ENCODE measurements around the gene SMYD1.

The SMYD1 gene

DNA sequence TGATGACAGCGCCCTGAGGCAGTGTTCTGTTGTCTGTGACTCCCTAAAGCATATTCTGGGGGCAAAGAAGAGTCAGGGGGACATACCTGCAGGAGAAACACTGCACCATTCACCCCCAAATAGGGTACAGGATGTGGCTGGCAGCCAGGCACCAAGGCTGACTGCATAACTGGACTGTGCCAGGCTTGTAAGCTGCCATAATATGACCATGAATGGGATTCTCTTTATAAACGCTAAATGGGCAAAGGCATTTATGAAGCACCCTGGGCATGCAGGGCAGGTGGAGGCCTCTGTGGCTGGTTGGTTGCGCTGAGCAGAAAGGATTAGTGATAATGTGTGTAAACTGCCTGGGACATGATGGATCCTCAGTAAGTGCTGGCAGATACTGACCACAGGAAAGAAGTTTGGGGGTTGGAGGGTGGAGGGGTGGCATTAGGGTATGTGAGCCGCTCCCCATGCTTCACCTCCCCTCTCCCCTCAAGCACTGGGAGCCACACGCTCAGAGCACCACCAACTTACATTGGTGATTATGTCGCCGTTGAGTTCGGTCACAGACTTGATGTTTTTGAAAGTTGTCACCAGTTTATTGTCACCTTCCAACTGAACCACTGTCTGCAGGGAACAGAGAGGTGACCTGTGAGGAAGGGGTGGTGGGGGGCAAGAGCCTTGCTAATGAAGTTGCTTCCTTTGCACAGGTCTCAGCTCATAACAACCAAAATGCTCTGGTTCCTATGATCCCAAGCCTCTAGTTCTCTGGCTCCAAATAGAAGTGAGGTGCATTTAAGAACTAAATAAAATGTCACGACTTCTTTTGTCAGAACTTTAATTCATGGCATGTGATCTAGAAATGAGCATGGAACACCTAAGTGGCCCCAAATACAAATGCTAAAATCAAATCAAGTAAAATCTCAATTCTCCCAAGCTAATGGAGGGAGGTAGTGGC lies 56.6 kb downstream of the SMYD1 start:
- no peak for DNase-seq

DNA sequence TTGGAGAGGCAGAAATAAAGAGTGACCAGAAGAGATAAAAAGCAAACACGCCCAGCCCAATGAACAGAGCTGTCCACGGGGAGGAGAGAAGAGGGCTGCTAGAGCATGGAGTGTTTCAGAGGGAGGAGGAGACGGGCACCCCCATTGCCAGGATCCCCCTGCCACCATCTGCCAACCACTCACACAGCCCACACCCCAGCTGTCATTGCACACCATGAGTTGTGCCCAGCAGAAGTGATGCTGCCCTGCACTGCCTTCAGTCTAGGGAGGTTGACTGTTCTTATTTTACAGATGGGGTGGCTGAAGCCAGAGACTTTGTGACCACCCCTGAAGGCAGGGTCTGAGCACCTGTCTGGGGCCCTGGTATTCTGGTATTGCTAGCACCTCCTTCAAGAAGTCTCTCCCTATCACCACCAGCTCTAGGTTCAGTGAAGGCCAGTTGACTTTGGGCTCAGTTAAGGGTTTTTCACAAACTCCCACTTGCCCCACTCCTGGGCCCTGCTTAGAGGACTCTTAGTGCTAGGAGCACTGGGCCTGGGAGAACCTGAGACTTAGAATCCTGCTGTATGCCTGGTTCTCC lies 57.8 kb downstream of the SMYD1 start:
- no peak for DNase-seq

GRCh38 chr2:88125924-88126771 lies 58.5 kb downstream of the SMYD1 start:
- DNase-seq = no peak

DNA sequence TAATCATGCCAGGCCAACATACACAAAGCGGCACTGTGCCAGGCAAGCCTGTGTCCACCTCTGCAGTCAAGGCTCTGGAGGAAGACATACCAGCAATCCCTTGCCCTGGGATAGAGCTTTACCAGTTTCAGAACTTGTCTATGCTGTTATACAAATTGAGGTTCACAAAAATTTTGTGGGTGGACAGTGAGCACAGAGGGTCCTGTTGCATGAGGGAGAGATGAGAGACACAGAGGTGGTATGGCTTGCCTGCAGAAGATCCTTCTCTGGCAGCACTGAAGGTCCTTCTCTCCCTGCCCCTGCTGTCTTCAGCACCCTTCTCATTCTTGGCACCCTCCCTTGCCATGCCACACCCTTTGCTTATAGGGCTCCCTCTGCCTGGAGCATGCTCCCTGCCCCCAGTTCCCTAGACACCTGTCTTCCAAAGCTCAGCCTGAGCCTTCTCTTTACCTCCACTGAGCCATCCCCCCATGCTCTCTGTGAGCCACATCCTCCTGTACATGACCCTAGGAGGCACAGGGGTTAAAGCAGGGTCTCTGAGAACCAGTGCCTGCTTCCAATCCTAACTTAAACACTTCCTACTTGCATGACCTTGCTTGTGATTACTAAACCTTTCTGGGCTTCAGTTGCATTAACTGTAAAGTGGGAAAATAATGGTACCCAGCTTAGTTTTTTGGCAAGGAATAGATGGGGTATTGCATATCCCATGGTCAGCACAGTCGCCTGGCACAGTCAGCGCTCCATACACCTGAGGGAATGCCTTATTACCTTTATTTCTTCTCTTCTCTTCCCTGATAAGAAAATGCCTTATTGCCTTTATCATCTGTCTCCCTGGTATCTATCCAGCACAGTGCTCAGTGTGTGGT lies 59.4 kb downstream of the SMYD1 start:
- no peak for DNase-seq

- DNase-seq = no peak
Measured at GRCh38 chr2:88127638-88127887, 59.9 kb downstream of the SMYD1 start.

- no peak for DNase-seq
Measured at GRCh38 chr2:88127888-88128653, 60.4 kb downstream of the SMYD1 start, which contains the start of gene FABP1. Gene FABP1 (minus strand): TSS chr2:88128062. CDS start chr2:88128017, 45 bp downstream.

DNA sequence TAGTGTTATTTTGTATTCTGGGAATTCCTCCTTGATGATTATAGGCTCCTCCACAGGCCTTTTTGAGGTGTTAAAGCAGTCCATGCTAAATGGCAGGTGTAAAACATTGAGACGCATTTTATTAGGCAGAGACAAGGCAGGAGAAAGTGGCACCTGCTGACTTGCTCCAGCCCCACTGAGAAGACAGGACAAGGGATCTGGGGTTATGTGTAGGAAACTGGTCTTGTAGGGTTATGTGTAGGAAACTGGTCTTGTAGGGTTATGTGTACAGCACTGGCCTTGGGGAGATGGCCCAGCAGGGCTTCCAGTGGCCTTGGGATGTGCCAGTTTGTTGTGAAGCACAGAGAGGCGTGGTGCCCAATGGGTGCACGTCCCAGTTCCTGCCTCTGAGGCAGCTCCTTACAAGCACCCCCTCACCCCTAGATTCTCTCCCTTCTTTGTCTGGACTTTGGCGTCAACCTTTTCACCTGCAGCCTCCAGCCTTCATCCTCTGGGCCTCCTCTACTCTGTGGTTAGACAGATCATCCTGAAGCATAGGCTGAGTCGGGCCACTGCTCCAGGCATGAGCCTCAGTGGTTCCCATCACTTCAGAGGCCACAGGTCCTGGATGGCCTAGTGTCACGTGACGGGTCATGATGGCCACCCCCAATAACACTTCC lies 61.2 kb downstream of the SMYD1 start:
- no peak for DNase-seq

GRCh38 chr2:88129313-88129959 lies 61.8 kb downstream of the SMYD1 start:
- no peak for DNase-seq

DNA sequence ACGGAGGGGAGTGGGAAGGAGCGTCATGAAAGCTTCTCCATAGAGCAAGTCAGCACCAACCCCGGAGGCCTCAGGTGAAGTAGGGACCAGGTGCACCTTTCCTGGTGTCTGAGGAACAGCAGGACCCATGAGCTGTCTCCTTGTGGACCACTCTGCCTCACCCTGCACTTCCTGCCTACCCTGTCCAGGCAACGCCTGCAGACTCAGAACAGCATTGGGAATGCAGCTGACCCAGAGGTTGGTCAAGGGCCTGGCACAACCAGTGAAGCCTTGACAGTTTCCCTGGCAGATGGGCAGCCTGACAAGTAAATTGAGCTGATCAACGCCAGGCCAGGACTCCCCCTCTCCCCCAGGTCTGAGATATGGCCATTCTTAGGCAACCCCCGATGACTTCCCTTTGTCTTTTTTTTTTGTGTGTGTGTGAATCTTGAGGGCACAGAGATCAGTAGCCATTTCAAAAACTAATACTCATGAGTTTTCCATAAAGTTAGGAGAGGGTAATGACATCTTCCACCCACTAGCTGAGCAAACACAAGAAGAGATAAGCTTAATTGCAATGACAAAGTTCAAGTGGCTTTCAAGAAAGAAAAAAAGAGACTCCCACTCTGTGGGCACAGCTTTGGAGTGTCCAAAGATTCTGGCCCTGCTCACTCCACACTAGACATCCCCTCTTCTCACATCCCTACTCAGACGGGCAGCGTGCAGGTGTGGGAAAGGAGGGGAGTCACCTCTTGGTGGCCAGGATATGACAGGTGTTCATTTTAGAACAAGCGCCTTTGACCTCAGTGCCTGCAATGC lies 63.8 kb downstream of the SMYD1 start:
- DNase-seq = no peak

GRCh38 chr2:88131999-88132368 lies 64.4 kb downstream of the SMYD1 start:
- DNase-seq = no peak

DNA sequence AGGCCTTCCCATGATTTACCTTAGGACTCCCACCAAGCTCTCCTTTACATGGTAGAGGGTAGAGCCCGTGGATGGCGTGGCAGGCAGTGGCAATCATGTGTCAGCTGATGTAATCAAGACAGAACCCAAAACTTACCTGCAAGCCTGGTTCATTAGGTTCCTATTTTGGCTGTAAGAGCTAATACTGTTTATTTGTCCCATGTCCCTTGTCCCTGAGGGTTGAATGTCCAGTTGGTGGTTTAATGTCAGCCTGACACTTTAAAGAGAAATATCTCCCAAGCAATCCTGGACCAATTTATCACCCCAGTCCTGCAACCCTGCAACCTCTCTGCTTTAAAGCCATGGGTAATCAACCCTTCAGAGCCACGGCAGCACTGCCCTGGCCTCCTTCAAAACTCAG lies 66.2 kb downstream of the SMYD1 start:
- DNase-seq = no peak

- no peak for DNase-seq
Measured at GRCh38 chr2:88136817-88137216, 69.2 kb downstream of the SMYD1 start.

- DNase-seq = no peak
Measured at GRCh38 chr2:88137833-88138232, 70.2 kb downstream of the SMYD1 start.

DNA sequence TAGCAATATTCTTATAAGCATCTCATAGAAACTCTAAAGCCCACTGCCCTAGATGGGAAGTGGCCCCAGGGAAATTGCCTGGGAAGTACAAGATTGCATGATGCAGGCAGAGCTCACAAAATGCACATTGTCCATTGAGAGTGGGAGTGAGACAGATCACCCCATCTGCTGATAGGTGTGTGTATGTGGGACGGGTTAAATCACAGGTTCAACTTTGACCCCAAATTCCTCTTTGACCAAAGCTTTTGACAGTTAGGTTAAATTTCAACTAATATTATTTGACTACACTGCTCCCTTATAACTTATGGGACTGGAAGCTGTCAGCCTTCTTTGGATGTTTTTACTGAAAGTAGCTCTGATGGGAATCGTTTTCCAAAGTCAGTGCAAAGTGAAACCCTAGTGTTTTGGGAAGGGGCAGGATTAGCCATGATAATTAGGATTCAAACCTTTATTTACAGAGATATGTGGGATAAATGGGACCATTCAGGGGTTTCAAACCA lies 71.6 kb downstream of the SMYD1 start:
- DNase-seq = no peak

DNA sequence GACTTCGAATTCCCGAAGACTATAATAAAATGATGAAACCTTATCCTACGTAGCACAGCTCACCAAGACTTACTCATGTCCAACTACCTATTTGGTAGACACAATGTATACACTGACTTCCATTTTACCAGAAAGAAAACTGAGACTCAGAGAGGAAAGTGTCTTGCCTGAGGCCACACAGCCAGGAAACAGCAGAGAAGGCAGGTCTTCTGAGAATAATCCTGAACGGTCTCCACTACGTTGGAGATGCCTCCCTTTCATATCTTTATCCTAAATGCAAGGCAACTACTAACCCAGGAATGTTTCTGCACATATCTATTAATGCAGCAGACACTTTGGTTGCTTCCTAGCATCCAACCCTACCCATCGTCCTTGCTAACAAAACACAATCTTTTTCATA lies 72.2 kb downstream of the SMYD1 start:
- no peak for DNase-seq

DNA sequence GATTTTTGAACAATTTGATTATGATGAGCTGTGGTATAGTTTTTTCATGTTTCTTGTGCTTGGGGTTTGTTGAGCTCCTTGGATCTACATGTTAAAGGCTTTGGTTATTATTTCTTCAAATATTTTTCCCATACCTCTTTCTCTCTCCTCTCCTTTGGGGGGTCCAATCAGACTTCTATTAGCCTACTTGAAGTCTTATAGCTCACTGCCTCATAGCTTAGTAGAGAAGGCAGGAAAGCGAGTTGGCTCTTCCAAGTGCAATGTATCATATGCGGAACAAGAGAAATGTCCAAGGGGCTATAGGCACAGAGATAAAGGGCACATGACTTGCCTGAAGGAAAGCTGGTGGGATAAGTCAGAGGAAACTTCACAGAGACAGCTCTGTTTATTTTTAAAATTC lies 74.3 kb downstream of the SMYD1 start:
- no peak for DNase-seq

DNA sequence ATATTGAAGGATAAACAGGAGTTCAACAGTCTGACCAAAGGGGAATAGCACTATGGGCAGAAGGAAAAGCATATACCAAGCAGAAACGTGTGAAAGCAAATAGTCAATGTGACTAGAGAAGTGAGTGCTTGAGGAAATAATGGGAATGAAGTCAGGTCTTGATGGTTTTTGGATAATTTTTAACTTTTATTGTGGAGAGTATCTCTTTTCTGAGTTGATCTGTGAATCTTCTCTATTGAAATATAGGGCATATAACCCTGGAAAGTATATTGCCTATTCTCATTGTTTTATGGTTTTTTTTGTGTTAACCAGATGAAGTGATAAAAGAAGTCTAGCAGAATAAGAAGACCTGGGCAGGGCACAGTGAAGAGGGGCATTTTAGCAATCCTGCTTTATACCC lies 76.6 kb downstream of the SMYD1 start:
- no peak for DNase-seq

- DNase-seq = no peak
Measured at GRCh38 chr2:88144914-88145497, 77.4 kb downstream of the SMYD1 start.

DNA sequence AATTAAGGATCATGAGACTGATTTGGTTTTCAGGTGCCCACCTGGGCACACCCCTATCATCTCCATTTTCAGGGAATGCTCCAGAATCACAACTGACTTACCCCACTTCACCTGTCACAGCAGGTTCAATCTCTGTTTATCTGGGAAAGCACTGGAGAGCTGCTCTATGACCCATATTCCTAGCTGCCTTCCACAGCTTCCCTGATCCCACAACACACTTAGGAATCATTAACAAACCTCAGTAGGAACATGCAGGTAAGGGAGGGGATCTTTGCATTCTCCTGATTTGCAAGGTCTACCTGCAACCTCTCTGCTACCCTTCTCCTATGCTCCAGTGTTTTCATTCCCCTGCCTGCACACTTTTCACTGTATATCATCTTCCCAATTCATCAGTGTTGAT lies 79.0 kb downstream of the SMYD1 start:
- no peak for DNase-seq
